HG03439 (cell line): ENCODE results near the gene RAPGEF4.
A peak's percentile ranks its signal among the peaks of the same experiment; 100 is the strongest.

Experiments
- ATAC-seq: cut with Tn5 transposase; IDR thresholded peaks from one replicate; pipeline ENCODE4 v1.9.1; 2021; ENCODE audit warnings: mild to moderate bottlenecking, moderate library complexity; ENCODE audit not compliant: unreplicated experiment

RAPGEF4 gene

DNA sequence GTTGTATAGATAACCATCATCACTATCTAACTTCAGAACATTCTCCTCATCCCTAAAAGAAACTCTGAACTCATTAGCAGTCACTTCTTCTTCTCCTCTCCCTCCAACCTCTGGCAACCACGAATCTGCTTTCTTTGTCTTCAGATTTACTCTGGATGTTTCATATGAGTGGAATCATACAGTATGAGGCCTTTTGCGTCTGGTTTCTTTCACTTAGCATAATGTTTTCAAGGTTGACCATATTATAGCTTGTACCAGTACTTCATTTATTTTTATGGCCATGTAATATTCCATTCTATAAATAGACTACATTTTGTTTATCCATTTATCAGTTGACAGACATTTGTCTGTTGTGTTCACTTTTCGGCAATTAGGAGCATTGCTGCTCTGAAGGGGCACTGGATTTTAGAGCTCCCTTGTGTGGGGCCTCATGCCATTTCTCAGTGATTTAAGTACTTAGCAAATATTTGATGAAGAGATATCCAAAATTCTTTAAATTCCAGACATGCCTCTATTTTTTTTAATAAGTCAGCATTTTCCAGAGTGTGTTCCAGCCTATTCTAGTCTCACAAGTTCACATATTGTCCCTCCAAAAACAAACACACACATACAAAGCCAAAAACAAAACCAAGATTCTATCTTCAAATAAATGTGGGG lies 317.5 kb downstream of the RAPGEF4 start:
- ATAC-seq = no peak

DNA sequence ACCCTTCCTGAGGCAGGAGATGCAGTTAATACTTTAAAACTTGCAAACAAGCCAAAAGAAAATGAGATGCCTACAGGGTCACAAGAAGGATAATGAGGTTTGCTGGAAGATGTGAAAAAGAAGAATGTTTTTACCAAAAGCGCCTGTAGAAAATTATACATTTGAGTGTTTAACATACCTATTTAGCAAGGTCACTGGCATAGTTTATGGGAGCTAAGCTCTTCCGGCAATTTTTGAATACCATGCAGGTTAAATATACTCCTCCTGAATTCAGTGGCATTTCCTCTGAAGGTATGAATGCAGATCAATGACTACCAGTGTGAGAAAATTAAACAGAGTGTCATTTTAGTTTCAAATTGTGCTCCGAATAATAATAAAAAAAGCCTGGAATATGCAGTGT lies 318.8 kb downstream of the RAPGEF4 start:
- ATAC-seq = no peak

DNA sequence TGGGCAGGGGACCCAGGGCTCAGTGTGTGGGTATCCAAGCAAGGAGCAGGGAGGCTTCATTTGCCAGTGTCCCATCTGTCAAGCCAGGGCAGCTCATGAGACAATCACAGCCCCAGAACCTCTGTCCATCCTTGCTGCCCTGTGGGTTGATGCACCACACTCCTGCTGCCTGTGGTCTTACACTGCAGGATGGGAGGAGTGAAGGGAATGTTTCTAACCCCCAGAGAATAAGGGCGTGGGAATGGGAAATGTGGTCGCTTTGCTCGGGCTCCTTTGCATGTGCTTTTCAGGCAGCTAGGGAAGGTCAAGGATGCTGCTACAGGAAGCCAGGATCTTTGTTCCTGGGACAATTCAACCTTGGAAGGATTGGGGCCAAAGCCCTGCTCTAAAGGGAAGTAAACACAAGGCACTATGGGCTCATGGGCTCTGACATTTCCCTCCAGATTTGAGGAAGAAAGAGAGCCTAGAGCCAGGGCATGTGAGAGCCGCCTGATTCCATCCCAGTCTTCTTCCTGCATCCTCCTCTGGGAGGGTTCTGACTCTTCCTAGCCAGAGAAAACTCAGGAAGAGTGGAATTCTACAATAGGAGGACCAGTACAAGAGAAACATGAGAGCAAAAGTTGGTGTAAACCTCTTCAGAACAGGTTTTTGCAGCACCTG lies 321.2 kb downstream of the RAPGEF4 start:
- no peak for ATAC-seq

DNA sequence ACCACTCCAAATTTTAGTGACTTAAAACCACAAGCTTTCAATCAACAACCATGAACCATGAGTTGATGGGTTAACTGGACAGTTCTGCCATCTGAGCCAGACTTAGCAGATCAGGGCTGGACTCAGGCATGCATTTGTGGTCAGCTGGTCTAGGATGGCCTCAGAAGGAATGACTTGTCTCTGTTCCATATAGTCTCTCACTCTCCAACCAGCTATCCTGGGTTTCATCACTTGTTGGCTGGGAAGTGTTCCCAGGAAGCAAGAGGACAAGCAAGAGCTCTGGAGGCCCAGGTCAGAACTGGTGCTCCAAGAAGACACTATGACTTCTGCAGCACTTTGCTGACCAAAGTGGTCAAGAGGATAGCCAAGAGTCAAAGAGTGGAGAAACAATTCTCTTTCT lies 322.5 kb downstream of the RAPGEF4 start:
- ATAC-seq = no peak

DNA sequence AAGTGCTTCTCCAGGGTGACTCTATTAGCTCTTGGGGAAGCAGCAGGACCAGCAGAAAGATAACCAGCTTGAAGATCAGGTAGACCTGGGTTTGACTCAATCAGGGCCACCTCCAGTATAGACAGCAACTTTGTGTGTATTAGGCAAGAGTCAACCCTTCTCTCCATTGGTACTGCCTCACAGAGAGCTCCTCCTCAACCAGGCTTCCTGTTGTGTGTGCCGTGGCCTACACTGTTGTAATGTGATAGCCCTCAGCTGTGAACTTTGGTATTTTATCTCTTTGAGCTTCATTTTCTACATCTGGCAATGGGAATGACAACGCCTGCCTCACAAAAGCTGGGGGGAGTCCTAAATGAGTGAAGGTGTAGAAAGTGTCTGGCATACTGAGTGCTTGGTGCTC lies 323.0 kb downstream of the RAPGEF4 start:
- no peak for ATAC-seq

DNA sequence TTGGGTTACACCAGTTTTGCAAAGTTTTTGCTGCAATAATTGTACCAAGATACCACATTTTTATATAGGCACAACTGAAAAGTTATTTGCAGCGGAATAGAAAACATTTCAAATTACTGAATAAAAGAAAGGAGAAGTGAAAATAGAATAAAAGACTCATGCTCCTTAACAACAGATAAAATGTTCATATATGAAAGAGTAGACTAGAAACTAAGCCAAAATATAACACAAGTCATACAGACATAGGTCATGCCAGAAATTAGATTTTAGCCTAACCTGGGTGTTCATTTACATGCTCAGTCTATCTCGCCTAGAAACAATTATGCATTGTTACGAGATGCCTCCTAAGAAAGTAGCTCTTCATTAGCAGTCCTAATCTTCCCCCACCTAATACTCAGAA lies 323.6 kb downstream of the RAPGEF4 start:
- no peak for ATAC-seq

DNA sequence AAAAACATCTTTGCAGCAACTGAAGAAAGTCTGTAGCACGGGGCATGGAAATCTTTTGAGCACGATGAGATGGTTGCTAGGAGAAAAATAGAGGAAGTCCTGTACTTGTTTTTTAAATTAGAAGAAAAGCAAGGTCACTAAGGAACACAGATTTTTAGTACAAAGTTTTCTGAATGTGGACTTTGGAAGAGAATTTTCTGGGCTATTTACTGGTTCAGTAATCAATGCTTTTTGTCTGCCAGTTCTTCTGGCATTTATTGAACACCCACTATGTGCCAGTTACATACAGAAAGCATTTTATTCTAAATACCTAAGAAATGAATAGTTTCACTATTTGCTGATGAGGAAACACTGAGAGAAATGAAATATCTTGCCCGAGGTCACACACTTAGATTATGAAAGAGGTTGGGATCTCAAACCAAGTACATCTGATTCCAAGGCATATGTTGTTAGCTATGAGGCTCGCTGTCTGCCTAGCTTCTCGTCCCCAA lies 324.4 kb downstream of the RAPGEF4 start:
- no peak for ATAC-seq

DNA sequence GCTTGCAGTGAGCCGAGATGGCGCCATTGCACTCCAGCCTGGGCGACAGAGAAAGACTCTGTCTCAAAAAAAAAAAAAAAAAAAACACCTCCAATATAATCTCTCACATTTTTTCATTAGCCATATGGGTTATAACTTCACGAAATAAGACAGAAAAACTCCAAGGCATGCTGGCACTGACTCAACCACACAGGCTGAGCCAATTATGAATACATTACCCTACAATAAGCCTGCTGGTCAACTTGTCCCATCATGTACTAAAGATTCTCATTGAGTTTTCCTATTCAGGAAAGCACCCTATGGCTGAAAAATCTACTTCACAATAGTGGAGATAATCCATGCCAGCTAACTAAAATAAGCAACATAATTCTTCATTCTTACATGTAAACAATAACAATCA lies 327.2 kb downstream of the RAPGEF4 start:
- no peak for ATAC-seq

DNA sequence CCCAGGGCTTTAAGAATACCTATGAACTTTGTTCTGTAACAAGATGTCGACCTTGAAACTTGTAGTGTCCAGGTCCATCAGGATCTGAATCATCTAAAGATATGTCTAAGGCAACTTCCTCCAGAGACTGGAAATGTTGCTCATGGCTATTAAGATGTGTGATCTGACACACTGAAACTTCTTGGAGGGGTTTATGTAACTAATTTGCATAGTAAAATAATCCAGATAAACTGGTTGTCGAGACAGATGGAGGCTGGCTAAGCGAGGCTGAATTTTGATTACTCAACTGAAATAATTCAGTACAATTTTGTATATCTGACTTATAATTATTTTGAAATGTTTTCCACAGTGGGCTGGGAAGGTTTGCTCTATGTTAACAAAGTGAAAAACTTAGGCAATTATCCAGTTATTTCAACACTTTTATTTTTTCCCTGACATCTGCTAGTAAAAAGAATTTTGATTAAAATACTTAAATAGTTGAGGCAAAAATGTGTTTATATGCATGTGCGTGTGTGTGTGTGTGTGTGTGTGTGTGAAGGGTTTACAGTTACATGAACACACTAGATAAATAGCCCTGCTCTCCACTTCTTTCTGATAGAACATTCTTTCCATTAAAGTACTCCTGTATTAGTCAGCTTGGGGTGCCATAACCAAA lies 328.6 kb downstream of the RAPGEF4 start:
- no peak for ATAC-seq

DNA sequence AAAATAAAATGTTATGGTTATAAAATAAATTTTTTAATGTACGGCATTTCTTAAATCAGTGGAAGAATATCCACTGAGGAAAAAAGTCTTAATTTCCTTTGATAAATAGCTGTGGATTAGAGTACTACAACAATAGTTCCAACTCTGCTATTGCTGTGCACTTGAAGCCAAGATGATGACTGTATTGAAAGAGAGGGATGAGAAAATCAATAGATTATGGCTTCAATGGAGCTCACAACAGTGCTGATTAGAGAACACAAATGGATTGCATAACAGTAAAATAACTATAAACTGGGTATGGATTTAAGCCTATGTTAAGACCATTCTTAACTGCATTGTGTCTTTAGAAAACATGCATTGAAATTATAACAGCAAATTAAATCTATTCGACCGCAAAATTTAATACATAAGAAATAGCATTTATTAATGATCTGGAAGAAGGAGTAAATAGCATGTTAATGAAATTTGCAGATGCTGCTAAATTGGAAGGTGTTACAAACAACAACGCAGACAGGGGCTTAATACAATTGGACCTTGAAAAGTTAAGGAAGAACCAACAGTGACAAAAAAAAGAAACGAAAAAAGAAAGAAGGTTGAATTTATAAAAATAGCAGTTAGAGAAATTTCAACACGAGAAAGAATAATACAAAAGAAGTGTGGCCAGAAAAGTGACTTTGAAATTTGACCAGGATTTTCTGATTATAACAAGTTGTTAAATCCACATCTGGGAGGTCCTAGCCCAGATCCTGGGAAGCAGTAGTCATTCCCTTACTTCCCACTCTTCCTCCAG lies 331.4 kb downstream of the RAPGEF4 start:
- ATAC-seq = no peak

DNA sequence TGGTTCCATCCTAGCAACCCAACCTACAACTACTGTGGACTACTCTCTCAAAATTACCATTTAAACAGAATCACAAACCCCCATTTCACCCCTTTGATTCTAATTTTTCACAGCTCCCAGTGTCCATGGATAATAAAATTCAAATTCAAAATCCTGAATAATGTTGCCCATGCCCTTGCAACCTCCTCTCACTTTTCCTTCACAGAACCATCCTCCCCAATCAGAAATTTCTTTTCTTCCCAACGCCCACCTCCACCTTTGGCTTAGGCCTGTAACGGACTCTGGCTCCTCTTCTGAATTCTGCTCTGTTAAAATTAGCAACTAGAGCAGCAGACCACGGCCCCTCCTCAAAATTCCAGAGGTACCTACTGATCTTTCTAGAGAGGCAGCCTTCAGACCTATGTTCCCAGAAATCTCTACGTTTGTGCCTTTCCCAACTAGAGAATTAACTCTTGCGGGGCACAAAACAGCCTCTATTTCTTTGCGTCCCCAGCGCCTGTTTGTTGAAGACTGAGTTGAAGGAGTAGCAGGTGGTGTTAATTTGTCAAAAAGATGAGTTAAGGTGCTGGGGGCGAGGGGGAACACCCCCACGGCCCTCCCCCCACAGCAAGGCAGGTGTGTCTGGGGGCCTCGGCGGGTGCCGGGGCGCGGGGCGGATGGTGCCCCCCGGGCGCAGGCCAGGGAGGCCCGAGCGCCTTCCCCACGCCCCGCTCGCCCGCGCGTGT lies 339.6 kb downstream of the RAPGEF4 start:
- ATAC-seq = no peak

DNA sequence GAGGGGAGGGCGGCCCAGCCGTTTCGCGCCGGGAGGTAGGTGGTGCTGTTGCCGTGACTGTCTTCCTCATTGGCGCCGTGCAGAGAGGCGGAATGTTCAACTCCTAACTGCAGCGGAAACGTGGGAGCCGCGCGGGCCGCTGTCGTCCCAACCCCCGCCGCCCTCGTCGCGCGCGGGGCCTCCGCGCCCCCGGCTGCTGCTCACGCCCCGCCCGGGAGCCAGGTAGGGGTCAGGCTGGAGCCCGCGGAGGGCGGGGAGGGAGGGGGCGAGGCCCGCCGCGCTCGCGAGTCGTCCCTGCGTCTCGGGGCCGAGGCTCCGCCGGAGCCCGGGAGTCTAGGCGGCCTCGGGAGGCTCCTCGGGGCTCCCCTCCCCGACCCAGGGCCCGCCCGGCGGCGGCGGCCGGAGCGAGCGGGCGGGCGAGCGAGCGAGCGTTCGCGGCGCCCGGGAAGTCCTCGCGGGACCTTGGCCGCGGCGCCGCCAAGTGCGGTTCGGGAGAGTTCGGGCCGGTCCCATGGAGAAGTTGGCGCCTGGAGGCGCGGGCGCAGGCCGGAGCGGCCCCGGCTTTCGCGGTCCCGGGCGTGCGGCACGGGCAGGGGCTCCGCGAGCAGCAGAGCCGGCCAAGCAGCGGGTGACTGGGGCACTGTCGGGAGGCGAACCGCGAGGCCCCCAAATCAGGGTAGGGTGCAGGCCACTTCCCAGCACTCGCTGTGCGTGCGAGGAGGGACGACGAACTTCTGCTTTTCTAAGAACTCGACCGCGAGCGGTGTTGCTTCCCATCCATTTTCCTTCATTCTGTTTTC lies 340.3 kb downstream of the RAPGEF4 start, which contains the start of gene MAP3K20:
Gene MAP3K20 (plus strand): TSS at position 66 of the 800 bp plus-strand sequence. CDS start 15,186 bp downstream, outside the sequence.
- peak; percentile 63 for ATAC-seq

DNA sequence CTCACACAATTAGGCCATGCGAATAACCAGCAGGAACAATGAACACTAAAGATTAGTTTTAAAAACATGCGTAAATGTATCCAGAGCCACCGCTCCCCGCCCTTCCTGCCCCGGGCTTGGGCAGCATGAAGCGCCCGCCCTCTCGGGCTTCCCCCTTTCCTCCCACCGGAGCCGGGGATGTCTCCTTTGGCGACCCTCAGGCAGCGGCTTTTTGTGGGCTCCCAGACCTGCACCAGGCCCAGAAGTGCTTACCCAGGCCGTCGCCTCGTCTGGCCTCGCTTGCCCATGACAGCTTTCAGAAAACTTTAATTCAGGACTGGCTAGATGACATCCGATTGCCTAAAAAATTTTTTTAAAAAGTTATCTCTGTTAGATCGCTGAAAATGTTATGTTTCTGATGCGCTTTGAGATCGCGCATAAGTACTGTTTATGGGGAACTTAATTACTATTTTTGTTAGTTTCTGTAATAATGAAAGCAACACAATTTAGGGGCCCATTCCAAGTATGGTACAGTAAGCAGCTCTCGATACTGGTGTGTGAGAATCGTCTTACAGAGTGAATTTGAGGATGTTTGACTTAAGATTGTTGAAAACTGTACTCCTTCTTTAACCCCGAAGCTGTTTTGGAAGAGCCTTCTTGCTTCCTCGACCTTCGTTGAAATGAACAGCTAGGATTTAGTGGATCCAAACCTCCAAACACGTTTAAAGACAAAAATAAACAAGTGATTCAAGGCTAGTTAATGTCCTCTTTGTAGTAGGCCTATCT lies 341.1 kb downstream of the RAPGEF4 start:
- peak; percentile 31 for ATAC-seq

DNA sequence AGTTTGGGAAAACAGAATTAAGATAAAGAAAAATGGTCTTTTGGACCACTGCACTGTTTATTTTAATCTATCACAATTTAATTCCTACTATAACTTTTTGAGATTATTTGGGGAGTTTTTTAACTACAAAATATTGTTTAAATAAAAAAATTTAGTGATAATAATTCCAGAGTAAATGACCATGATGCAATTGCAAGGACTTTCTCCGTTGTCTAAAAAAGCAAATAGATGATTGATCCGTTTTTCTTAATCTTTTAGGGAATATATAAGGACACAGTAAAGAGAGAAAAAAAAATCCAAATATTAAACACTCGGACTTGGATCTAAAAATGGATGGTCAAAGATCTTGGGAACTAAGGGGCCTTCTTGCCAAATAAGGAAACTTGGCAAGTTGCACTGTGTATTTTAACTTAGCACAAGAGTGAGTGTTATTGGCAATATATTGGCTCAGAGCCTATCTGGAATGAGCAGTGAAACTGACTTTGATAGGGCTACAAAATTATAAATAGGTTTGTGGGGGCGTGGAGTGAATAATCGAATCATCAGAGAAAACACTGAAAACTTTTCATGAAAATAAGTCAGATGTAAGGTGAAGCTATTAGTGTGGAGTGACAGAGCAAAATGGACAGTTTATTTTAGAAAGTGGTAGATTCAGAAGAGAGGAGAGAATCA lies 342.0 kb downstream of the RAPGEF4 start:
- no peak for ATAC-seq

DNA sequence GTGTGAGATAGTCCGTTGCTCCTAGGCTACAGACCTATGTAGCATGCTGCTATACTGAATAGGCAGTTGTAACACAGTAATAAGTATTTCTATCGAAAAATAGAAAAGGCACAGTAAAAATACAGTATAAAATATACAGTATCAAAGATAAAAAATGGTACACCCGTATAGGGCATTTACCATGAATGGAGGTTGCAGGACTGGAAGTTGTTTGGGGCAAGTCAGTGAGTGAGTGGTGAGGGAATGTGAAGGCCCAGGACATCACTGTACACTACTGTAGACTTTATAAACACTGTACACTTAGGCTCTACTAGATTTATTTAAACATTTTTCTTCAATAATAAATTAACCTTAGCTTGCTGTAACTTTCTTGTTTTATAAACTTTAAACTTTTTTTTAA lies 343.5 kb downstream of the RAPGEF4 start:
- no peak for ATAC-seq

DNA sequence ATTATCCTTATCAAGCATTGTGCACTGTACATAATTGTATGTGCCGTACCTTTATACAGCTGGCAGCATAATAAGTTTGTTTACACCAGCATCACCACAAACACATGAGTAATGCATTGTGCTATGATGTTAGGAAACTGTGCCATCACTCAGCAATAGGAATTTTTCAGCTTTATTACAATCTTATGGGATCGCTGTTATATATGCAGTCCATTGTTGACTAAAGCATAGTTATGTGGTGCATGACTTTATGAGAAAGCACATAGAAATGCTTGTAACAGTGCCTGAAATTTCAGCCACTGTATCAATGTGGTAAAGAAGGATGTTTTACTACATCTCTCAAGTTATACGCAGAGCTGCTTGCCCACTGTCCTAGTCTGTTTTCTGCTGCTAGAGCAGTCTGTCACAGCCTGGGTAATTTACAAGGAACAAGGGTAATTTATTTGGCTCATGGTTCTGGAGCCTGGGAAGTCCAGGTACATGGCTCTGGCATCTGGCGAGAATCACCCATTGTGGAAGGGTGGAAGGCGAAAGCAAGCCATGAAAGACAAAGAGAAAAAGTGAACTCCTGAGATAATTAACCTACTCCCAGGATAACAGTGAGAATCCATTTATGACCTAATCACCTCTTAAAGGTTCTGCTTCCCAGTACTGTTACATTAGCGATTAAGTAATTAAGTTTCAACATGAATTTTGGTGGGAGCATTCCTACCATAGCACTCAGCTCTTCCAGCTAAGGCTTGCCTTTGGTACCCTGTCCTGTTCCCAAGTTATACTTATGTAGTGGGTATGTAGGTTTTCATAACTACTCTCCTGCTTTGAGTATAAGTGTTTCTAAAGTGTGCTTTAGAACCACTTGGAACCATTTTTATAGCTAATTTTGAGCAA lies 344.6 kb downstream of the RAPGEF4 start:
- no peak for ATAC-seq

DNA sequence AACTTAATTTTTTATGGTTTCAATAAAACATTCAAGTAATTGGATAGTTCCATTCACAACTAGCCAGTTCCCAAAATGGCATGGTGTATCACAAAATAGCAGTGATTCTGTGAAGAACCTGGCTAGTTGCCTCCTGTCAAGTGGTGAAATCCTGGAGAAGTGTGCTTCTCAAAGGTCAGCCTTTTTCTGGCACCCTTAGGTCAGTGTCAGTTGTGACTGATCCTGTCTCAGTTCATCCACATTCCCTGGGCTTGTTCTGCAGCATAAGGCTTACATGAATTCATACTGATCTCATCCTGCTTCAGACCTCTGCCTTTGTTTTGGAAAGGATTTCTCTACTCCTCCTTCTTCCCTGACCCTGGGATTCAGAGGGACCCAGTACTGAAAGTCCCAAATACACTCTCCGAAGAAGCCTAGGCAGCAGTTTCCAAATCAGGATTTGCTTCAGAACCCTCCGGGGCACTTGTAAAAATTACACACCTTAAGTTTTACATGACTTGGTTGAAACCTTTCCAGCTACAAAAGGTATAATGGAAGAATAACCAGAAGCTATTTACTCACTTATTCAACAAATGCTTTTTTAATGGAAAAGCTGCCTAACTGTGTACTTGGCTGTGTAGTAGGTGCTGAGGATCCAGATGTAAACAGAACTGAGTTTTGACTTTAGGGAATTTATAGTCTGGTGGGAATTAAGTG lies 351.0 kb downstream of the RAPGEF4 start:
- no peak for ATAC-seq
